HG03025 (cell line): ENCODE measurements around the gene G6PD.
"Not testable (repeated sequence)": the region's sequence is repeated elsewhere in the genome, so short reads cannot be mapped to it uniquely, and the experiment has no call there.

Experiments used
- ATAC-seq: cut with Tn5 transposase; IDR thresholded peaks from one replicate; pipeline ENCODE4 v1.9.1; 2021; ENCODE audit warnings: mild to moderate bottlenecking, moderate library complexity; ENCODE audit not compliant: unreplicated experiment, low FRiP score

The G6PD gene

DNA sequence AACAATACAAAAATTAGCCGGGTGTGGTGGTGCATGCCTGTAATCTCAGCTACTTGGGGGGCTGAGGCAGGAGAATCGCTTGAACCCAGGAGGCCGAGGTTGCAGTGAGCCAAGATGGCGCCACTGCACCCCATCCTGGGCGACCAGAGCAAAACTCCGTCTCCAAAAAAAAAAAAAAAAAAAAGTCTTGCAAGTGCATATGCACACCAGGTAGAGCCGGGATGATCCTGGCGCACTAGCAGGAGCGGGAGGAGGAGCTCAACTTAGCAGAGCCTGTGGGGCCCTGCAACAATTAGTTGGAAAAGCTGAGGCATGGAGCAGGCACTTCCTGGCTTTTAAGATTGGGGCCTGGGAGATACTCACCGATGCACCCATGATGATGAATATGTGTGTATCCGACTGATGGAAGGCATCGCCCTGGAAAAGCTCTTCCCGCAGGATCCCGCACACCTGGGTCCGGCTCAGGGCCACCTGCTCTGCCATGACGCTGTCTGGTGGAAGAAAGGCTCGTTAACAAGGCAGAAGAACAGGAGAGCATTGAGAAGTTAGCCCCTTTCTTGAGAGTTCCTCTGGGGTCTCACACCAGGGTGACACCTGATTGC is 872 bp downstream of the G6PD start:
- ATAC-seq, result no peak

DNA sequence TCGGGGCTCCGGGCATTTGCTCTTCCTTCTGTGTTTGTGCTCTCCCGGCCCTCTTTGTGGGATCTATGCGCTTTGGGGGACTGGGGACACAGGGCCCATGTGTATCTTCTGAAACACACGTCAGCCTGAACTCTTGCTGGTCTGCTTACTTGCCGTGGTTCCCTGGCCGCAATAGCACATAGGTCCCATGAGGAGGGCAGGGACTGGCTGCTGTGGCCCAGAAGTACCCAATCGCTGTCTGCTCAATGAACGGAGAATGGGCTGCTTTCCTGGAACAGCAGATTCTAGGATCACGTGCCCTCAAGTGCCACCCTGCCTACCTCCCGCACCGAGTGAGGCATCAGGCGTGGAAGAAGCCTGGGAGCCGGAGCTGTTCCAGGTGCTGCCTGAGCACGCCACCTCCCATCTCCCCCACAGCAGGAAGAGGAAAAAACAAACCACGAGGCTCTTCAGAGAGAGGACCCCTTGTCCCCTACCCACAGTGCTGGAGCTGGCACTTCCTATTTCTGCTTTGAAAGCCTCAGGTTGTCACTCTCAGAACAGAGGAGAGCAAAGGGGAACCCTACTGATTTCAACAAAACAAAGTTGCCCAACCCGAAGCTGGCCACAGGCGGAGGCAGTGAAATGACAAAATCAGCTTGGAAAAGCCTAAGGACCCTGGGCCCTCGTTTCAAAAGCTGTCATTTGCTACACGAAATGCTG is 3.8 kb downstream of the G6PD start:
- ATAC-seq, result no peak

DNA sequence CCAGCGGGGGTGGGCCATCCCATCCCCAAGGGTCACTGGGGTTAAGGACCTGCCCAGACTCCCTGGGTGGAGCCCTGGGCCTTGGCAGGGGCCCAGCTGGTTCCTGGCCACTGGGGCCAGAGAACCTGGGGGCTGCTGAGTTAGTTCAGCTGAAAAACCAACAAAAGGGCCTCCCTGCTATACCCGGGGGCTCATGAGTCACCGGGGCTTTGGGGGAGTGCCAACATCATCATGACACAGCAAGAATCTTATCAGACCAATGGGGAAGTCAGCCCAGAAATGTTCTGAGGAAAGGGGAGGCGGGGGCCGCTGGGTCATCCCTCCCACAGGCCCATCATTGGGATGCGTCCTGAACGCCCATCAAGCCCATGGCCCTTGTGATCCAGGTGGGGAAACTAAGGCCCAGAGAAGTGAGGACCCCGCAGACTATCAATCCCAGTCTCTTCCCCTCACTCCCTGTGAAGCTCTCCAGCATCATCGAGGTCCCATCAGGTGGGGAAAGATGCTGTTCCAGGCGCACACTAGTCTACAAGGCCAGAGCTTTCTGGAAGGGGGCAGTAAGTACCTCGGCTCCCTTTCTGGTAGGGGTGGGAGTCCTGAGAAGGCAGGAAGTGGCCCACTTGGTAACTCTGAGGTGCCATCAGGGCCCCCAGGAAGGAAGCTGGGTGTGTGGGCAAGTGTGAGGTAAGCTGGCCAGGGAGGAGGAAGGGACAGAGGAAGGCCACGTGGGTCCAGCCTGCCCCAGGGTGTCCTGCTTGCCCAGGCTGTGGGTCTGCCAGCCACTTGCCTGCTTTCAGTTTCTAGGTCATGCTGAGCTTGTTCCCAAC is 4.5 kb downstream of the G6PD start:
- ATAC-seq, result no peak

DNA sequence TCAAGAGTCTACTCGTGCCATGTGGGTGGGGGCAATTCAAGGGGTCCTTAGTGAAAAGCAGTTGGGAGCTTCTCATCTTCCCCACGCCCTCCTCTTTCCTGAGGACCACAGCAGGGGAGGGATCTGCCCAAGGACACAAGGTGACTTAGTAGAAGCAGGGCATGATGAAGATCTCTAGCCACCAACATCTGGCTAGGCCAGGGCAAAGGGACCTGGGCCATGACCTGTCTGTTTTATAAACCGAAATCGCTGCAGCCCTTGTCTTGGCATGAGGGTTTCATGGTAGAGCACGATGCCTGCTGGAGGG is 5.1 kb downstream of the G6PD start:
- ATAC-seq, result no peak

DNA sequence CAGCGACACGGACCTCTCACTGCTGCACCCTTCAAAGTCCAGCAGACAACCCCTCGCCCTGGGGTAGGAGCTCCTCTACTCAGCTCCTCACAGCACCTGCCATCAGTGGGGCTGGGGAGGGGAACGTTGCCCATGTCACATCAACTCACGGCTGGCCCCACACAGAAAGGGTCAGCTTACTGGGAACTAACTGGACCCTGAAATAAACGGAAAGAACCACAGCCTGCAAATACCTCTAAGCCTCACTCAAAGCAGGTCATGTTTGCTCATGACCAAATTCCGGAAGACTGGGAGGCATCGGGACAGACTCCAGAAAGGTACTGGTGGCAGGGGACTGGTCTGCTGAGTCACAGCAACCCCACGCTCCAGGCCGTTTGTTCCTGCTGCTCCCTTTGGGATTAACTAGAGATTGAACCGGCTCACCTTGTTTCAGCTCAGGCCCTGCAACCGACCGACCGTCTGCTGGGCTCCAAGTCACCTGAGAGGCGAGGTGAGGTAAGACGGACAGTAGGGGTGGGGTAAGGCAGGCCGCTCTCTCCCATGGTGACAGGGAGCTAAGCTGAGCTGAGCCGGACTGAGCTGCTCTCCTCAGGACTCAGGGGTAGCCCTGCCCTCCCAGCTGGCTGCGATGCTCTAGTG is 5.6 kb downstream of the G6PD start:
- no peak for ATAC-seq

DNA sequence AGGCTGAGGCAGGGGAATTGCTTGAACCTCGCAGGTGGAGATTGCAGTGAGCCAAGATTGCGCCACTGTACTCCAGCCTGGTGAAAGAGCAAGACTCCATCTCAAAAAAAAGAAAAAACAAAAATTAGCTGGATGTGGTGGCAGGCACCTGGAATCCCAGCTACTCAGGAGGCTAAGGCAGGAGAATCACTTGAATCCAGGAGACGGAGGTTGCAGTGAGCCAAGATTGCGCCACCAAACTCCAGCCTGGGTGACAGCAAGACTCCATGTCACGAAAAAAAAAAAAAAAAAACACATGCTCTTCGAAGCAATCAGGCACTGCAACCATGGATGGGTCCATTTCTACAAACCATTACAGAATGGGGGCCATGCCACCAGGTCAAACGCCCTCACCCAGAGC is 6.3 kb downstream of the G6PD start:
- ATAC-seq, result not testable (repeated sequence)

DNA sequence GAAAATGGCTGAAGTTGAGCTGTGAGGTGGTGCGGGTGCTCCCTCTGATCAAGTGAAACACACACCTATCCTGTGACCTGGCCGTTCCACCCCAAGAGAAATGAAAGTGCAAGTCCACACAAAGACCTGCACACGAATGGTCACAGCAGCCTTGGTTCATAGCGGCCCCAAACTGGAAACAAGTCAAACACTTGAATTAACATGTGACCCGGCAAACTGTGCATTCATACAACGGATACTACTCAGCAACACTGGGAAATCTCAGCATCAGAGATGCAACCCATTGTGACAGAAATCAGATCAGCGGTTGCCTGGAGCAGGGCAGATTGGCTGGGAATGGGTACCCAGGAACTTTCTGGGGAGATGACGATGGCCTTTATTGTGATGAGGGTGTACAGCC is 7.6 kb downstream of the G6PD start:
- no peak for ATAC-seq

DNA sequence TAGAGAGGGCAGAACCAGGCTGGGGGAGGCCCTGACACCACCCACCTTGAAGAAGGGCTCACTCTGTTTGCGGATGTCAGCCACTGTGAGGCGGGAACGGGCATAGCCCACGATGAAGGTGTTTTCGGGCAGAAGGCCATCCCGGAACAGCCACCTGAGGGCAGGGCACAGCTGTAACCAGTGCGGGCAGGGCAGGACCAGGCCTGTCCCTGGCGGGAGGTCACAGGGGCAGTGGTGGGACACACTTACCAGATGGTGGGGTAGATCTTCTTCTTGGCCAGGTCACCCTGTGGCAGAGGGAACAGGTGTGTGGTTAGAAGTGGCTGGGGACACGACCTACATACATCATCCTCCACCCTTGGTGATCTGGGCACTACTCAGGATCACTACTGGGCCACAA is 10.8 kb downstream of the G6PD start:
- no peak for ATAC-seq

DNA sequence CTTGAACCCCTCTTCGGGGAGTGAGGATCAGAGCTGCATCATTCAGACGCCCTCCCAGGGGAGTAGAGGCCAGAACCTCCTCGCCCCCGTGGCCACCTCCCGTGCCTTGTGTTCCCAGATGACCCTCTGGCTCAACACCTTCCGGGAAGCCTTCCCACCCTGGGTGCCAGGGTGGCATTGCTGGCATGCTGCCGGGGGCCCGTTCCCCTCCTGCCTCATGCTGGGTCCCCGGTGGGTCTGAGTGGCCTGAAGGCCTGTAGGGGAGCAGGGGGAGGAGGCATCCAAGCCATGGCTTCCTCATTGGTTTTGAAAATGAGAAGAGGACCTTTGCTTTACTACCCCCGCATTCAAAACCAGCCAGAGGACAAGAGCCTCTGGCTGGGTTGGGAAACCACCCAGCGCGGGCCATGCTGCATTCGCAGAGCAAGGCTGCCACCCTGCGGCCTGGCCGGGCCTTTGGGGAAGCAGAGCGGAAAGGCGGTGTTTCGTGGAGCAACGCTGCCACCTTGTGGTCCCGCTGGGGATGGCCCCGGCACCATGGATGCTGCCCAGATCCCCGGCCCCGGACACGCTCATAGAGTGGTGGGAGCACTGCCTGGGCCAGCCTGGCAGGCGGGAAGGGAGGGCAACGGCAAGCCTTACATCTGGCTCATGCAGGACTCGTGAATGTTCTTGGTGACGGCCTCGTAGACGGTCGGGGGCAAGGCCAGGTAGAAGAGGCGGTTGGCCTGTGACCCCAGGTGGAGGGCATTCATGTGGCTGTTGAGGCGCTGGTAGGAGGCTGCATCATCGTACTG is 11.9 kb downstream of the G6PD start:
- peak; percentile 78 for ATAC-seq

DNA sequence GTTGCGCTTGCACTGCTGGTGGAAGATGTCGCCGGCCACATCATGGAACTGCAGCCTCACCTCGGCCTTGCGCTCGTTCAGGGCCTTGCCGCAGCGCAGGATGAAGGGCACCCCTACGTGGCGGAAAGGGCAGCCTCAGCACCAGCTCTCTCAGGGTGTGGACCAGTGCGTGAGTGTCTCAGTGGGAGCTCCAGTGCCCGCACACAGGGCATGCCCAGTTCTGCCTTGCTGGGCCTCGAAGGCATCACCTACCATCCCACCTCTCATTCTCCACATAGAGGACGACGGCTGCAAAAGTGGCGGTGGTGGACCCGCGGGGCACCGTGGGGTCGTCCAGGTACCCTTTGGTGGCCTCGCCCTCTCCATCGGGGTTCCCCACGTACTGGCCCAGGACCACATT is 14.0 kb downstream of the G6PD start:
- ATAC-seq, result no peak

DNA sequence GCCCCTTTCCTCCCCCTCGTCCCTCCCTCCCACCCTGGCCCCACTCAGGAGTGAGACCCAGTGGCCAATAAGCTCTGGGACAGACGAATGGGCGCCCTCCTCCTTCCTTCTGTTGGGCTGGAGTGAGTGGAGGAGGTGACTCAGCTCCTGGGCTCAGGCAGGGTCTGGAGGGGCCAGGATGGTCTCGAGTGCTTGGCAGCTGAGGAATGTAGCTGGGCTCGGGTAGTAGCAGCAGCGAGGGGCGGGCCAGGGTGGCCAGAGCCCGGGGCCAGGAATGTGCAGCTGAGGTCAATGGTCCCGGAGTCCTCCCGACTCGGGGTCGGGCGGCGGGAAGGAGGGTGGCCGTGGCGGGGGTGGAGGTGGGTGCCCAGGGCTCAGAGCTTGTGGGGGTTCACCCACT is 15.0 kb downstream of the G6PD start:
- ATAC-seq, result no peak

DNA sequence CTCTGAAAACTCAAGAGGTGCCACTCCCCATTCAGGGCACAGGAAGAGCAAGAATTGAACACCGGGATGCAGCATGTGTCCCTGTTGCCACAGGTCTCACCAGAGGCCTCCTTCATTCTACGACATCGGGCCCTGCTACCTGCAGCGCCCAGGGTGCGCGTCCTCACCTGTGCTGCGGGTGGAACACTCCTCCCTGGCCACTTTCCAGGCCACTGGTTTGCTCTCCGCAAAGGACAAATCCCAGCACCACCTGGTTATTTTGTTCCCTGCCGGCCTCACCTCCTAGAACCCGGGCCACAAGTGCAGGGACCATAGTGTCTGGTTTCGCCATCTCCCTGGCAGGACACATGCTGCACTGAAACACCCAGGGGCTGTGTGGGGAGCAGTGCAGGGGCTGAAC is 16.4 kb downstream of the G6PD start:
- no peak for ATAC-seq

DNA sequence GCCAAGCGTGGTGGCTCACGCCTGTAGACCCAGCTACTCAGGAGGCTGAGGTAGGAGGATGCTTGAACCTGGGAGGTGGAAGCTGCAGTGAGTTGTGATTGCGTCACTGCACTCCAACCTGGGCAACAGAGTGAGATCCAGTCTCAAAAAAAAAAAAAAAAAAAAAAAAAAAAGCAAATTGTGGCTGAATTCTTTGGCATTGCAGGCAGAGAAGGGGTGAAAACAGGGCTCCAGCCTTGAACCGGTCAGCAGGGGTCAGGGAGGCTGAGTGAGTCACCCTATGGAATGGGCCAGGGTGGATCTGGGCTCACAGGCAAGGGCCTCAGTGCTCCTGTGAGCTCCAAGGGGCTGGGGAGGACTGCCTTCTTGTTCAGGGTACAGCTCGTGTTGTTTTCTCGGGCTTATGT is 17.4 kb downstream of the G6PD start:
- ATAC-seq, result no peak

DNA sequence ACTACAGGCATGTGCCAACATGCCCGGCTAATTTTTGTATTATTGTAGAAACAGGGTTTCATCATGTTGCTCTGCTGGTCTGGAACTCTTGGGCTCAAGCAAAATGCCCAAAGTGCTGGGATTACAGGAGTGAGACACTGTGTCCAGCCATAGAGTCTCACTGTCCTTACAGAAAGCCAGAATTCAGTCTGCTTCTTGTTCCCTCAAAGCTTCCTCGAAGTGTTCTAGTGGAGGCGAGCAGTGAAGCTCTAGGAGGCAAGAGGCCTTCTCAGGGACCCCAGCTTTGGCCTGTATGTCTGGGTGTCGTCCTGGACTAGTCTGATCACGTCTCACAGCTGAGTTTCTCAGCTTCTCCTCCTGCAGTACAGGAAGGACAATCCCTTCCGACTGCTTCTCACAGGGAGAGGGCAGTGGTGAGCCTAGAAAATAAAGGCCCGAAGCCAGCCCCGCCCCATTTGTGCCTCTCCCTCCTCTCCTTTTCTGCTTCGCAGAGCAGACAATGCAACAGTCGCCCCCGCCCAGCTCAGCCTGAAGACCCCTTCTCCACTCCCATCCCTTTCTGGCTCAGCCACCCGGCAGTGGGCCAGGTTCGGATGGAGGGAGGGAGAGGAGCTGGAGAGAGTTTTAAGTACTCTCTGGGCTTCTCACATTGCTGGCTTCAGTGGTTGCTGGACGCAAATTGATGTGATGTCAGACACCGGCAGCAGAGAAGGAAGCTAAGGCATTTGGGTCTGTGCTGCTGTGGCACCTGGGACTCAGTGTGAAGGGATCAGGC is 19.6 kb downstream of the G6PD start:
- no peak for ATAC-seq

DNA sequence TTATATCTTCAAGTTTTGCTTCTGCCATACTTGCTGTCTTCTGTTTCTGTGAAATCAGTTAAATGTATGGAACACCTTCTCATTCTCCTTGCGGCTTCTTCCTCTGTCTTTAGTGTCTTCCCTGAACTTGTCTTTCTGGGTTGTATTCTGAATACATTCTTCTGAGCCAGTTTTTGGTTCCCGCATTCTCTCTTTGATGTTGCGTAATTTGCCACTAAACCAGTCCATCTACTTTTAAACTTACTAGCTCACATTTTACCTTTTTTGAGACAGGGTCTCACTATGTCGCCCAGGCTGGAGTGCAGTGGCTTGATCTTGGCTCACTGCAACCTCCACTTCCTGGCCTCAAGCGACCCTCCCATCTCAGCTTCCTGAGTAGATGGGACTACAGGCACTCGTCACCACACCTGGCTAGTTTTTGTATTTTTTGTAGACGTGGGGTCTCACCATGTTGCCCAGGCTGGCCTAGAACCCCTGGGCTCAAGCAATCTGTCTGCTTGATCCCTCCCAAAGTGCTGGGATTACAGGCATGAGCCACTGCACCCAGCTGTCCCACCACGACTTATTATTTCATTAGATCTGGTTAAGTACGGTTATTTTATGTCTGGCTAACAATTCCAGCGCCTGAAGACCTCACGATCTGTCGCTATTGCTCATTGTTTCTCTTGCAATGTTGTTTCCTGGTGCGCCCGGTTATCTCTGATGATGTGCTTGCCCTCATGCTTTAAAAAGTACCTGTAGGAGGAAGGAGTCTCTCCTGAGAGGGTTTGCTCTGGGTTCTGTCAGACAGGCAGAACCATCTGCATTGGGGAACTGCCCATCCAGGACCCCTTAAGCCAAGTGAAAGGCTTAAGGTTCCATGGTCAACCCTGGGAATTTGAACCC is 20.8 kb downstream of the G6PD start:
- no peak for ATAC-seq

DNA sequence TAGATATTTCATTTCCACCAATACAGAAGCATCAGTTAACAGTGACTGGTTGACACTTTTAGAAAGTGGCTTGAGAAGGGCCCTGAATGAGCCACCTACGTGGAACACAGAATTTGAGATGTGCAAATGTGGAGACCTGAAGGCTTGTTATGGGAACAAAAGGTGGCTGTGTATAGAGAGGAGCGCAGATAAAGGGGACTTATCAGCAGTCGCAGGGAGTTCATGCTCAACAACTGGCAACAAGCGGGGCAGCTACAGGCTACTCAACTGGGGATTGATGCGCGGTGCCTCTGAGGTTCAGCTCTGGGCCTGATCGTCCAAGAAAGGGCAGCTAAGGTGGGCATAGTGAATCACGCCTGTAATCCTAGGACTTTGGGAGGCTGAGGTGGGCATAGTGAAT is 27.3 kb downstream of the G6PD start:
- no peak for ATAC-seq

DNA sequence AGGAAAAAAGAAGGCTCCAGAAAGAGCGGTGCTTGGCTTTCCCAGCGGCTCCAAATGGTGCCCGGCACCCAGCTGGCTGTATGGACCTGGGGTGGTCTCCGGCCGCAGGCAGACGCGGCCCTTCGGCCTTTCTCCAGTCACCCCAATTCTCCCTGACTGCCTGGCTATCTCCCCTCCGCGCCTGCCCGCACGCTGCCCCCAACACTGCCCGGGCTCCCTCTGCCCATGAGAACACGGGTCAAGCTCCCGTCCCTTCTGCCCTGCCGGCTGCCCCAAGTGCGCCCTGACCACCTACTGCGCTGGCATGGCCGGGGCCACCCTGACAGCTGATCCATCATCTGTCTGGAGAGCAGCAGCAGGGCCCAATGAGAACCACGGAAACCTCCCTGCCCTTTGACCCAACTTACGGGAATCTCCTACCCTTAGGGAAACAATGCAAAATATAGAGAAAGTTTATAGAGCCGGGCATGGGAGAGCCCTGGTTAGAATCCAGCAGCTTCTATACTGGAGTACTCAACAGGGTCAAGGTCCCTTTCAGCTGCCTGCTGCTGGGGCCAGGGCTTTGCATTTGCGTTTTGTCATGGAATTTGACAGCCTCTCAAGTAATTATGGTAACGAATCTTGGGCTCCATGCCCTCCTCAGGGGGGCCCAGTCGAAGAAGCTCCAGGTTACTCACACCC is 29.4 kb downstream of the G6PD start:
- ATAC-seq, result no peak

DNA sequence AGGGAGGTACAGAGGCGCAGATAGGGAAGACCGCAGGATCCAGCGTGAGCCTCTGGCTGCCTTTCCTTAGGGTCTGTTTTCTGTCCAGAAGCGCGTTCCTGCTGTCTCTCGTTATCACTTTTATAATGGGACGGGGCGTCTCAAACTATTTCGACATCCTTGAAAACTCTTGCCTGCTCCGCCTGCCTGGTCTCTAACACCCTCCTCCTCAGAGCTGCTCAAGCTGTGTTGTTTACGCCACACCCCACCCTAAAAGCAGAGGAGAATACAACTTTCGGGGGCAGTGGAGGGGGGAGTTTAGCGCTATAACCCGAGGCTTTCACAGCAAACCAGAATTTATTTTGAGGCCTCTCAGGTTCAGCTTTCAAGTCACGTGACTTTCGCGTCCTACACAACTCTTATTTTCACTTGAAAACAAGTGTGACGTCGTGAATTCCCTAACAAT is 30.0 kb downstream of the G6PD start:
- ATAC-seq, result no peak
